Stimulated activated CD4-positive, alpha-beta T cell treated with anti-CD3 and anti-CD28 coated beads, Interleukin-15, amount 100 ng/mL, for 1 hour (primary cell): ENCODE results near the gene PTPRCAP.
A peak's percentile ranks its signal among the peaks of the same experiment; 100 is the strongest.
"Not testable (repeated sequence)": the region's sequence is repeated elsewhere in the genome, so short reads cannot be mapped to it uniquely, and the experiment has no call there.

Experiments
- DNase-seq, 2 donors: peaks; one replicate each; pipeline ENCODE4 v3.0.0-alpha.2; 2020; ENCODE audit warnings: low read depth in 1 of 2, low spot score in 1 of 2

Gene PTPRCAP, protein sequence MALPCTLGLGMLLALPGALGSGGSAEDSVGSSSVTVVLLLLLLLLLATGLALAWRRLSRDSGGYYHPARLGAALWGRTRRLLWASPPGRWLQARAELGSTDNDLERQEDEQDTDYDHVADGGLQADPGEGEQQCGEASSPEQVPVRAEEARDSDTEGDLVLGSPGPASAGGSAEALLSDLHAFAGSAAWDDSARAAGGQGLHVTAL

DNA sequence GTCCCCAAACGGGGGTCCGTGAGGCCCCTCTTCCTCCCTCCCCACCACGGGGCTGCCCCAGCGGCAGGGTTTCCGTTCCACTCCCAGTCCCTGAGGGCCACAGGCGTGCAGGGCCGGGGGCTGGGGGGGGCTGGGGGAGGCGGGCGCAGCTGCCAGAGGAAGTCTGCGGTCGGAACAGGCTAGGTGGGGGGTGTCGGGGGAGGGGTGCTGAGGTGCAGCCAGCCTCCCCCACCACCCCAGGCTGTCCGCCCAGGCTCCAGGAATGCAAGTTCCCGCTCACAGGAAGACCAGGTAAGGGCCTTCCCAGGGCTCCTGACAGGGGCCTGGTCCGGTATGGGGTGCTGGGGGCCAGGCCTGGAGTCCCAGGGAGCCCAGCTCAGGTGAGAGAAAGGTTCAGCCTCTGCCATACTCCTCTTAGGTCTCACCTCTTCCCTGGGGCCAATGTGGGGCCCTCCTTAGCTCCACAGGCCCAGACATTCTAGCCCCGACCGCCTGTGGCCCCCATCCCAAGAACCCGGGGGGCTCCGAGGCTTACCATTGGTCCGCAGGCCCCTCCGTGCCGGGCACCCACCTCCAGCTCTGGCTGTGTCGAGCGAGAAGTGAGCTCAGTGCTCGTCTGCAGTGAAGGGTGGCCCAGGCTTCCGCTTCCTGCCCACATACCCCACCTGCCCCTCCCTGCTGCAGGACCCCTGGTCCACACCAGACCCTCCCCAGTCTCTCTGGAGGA is at the start of gene PTPRCAP:
Gene PTPRCAP, minus strand, starts transcription at position 601 of the 727 bp plus-strand sequence. Its CDS starts 63 bp downstream, at position 538.
- DNase-seq, result peak; percentile 61 to 70

- DNase-seq, result no peak
Observed at GRCh38 chr11:67486481-67487195, 49.2 kb upstream of the PTPRCAP start.

DNA sequence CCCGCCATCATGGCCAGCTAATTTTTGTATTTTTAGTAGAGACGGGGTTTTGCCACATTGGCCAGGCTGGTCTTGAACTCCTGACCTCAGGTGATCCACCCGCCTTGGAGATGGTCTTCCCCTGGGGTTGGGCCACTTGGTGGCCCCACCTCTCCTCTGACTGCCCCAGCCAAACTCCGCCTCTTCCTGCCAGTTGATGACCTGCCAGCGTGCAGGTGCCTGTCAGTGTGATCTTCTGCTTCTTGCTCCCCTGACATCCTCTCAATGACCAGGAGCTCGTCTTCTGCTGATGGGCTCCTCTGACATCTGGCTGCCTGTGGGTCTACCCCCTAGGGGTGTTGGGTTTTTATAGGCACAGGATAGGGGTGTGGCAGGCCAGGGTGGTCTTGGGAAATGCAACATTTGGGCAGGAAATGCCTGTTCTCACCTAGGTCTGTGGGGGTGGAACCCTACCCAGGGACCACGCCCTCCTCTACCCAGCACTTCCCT is 48.4 kb upstream of the PTPRCAP start:
- not testable (repeated sequence) for DNase-seq

- no peak for DNase-seq
Observed at GRCh38 chr11:67484847-67485311, 47.4 kb upstream of the PTPRCAP start.

GRCh38 chr11:67483831-67484665 is 46.6 kb upstream of the PTPRCAP start:
- no peak for DNase-seq

- peak; percentile 91 to 93 for DNase-seq
Observed at GRCh38 chr11:67482827-67483798, 45.6 kb upstream of the PTPRCAP start, which contains the start of gene AIP. AIP (plus strand) TSS chr11:67483026; CDS start chr11:67483159, 133 bp downstream.

- no peak for DNase-seq
Observed at GRCh38 chr11:67482275-67482826, 44.9 kb upstream of the PTPRCAP start.

- not testable (repeated sequence) for DNase-seq
Observed at GRCh38 chr11:67477344-67478050, 40.0 kb upstream of the PTPRCAP start.

DNA sequence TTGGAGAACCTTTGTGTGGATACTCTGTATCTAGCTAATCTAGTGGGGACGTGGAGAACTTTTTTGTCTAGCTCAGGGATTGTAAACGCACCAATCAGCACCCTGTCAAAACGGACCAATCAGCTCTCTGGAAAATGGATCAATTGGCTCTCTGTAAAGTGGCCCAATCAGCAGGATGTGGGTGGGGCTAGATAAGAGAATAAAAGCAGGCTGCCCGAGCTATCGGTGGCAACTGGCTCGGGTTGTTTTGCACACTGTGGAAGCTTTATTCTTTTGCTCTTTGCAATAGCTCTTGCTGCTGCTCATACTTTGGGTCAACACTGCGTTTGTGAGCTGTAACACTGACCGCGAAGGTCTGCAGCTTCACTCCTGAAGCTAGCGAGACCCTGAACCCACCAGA is 39.2 kb upstream of the PTPRCAP start:
- DNase-seq, result not testable (repeated sequence)

GRCh38 chr11:67472882-67473281 is 35.4 kb upstream of the PTPRCAP start:
- no peak for DNase-seq

DNA sequence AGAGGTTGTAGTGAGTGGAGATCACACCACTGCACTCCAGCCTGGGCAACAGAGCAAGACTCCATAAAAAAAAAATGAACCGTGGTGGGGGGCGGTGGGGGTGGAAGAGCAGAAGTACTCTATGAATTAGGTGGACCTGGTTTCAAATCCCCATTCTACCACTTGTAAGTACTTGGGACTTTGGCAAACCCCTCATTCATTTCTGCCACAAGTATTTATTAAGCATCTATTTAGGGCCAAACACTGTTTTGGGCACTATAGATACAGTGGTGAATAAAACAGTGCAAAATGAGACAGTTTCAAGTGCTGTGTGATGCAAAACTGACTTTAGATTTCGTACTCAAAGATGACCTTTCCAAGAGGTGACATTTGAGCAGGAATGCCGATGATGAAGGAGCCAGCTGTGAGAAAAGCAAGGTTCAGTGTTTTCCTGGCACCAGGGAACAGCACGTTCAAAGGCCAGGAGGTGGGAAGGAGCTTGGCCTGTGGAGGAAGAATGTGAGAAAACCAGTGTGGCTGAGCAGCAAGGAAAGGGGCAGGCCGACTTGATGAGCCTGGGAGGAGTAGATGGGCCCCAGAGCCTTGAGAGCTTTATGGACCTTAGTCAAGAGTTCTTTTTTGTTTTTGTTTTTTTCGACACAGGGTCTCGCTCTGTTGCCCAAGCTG is 33.0 kb upstream of the PTPRCAP start:
- DNase-seq, result no peak

- DNase-seq, result no peak
Observed at GRCh38 chr11:67469508-67469811, 32.0 kb upstream of the PTPRCAP start.

- DNase-seq, result peak; percentile 88 to 91
Observed at GRCh38 chr11:67468759-67469507, 31.5 kb upstream of the PTPRCAP start, which contains the start of gene TMEM134. TMEM134 (minus strand) TSS chr11:67469251; CDS start chr11:67469192, 59 bp downstream.

DNA sequence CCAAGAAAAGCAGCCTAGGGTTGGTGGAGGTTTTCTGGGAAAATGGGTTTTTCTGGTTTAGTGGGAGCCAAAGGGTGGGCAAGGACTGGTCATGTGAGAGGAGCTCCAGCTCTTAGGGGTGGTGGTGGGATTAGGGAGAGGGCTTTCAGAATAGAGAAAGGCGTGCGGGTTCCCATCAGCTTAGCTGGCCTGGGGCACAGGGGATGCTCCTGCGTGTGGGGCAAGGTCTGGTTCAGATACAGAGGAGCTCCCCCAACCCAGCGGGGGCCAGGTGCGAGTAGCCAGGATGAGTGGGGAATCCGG is 30.9 kb upstream of the PTPRCAP start:
- no peak for DNase-seq

GRCh38 chr11:67468056-67468455 is 30.6 kb upstream of the PTPRCAP start:
- no peak for DNase-seq

GRCh38 chr11:67466962-67467771 is 29.7 kb upstream of the PTPRCAP start:
- DNase-seq, result no peak

DNA sequence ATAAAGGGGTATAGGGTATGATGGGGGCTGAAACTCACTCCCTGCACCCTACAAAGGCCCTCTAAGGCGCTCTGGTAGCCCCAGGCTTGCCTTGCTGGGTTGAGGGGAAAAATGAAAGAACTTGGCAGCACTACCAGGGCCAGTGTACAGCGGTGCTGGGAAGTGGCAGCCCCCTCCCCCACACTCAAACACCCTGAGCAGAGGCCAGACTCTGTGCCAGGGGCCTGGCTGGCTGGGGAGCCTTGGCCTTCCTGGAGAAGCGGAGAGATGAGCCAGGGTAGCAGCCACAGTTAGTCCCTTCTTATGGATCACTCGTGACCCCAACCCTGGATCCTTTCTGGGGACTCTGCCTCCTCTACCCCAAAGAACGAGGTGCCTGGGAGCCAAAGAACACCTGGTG is 28.9 kb upstream of the PTPRCAP start:
- no peak for DNase-seq
